HuH-7.5 (cell line): ENCODE data around the gene LDB2.

ENCODE experiments used
- DNase-seq: peaks from one replicate; pipeline ENCODE4 v3.0.0; 2011; ENCODE audit warnings: low spot score

LDB2 gene

GRCh38 chr4:16483540-16483939 is 414.9 kb downstream of the LDB2 start:
- no peak for DNase-seq

- DNase-seq: no peak
These were observed 418.4 kb downstream of the LDB2 start for GRCh38 chr4:16480011-16480410.

GRCh38 chr4:16472537-16472936 is 425.9 kb downstream of the LDB2 start:
- DNase-seq: no peak

- DNase-seq: no peak
These were observed 431.4 kb downstream of the LDB2 start for GRCh38 chr4:16467061-16467460.

- no peak for DNase-seq
These were observed 431.9 kb downstream of the LDB2 start for GRCh38 chr4:16466581-16466980.

GRCh38 chr4:16464651-16465050 is 433.8 kb downstream of the LDB2 start:
- no peak for DNase-seq

GRCh38 chr4:16462656-16463055 is 435.8 kb downstream of the LDB2 start:
- DNase-seq: no peak

- no peak for DNase-seq
These were observed 437.1 kb downstream of the LDB2 start for GRCh38 chr4:16461362-16461761.

GRCh38 chr4:16457944-16458343 is 440.5 kb downstream of the LDB2 start:
- DNase-seq: no peak
